Activated naive CD4-positive, alpha-beta T cell (primary cell): ENCODE measurements around the gene MGAT5.
A peak's percentile ranks its signal among the peaks of the same experiment; 100 is the strongest.
"Not testable (repeated sequence)": the region's sequence is repeated elsewhere in the genome, so short reads cannot be mapped to it uniquely, and the experiment has no call there.

Experiments used
- DNase-seq, 4 experiments: peaks; one replicate each; lab custom pipeline; 2025; lab: John Stamatoyannopoulos, UW

Gene MGAT5

GRCh38 chr2:134277223-134277622 is 23.4 kb downstream of the MGAT5 start:
- DNase-seq, result no peak

- DNase-seq, result no peak
Measured at GRCh38 chr2:134278553-134278952, 24.7 kb downstream of the MGAT5 start.

- DNase-seq, result no peak
Measured at GRCh38 chr2:134279417-134279816, 25.5 kb downstream of the MGAT5 start.

- no peak for DNase-seq
Measured at GRCh38 chr2:134280231-134280630, 26.4 kb downstream of the MGAT5 start.

- DNase-seq, result no peak
Measured at GRCh38 chr2:134280726-134281125, 26.9 kb downstream of the MGAT5 start.

- DNase-seq, result no peak
Measured at GRCh38 chr2:134281815-134282419, 28.0 kb downstream of the MGAT5 start.

- DNase-seq, result no peak
Measured at GRCh38 chr2:134282629-134283400, 28.9 kb downstream of the MGAT5 start.

- no peak for DNase-seq
Measured at GRCh38 chr2:134283661-134284060, 29.8 kb downstream of the MGAT5 start.

GRCh38 chr2:134284119-134284670 is 30.3 kb downstream of the MGAT5 start:
- no peak for DNase-seq

GRCh38 chr2:134287323-134287722 is 33.5 kb downstream of the MGAT5 start:
- no peak for DNase-seq

GRCh38 chr2:134288814-134289213 is 34.9 kb downstream of the MGAT5 start:
- no peak for DNase-seq

GRCh38 chr2:134289225-134289624 is 35.4 kb downstream of the MGAT5 start:
- DNase-seq, result peak in 1 of 4 experiments; percentile 4

GRCh38 chr2:134290358-134290757 is 36.5 kb downstream of the MGAT5 start:
- DNase-seq, result no peak

GRCh38 chr2:134292514-134292913 is 38.6 kb downstream of the MGAT5 start:
- DNase-seq, result no peak

GRCh38 chr2:134293719-134294537 is 40.1 kb downstream of the MGAT5 start:
- no peak for DNase-seq

GRCh38 chr2:134294598-134294997 is 40.7 kb downstream of the MGAT5 start:
- not testable (repeated sequence) for DNase-seq

GRCh38 chr2:134295441-134295840 is 41.6 kb downstream of the MGAT5 start:
- DNase-seq, result no peak

- no peak for DNase-seq
Measured at GRCh38 chr2:134296301-134296700, 42.4 kb downstream of the MGAT5 start.

- DNase-seq, result no peak
Measured at GRCh38 chr2:134299334-134299733, 45.5 kb downstream of the MGAT5 start.

GRCh38 chr2:134300585-134300984 is 46.7 kb downstream of the MGAT5 start:
- DNase-seq, result no peak

- DNase-seq, result no peak
Measured at GRCh38 chr2:134301099-134301927, 47.4 kb downstream of the MGAT5 start.

GRCh38 chr2:134301928-134302260 is 48.0 kb downstream of the MGAT5 start:
- DNase-seq, result no peak
